ENCODE results near the gene AP3S1.

DNA sequence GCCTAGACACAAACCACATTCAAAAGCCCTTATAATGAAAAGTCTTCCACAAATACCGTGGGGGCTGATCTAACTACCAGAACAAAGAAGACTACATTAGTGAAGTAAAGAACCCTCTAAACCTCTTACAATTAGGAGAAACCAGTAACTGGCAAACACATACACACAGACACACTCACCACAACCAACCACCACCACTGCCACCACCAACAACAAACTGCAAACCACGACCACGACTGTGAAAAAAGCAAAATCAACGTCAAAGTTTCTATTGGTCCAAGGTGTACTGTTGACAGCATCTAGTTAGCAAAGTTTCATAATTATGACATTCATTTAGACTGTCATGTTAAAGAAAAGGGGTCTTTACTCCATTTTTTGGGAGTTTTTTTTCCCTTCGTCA, 28.0 kb upstream of the AP3S1 start:
- TF ChIP-seq FOXM1 (IDR thresholded peaks at IDR 0.05; ENCODE audit: borderline replicate concordance) (no peak), BHLHE40 (IDR thresholded peaks at IDR 0.05; ENCODE audit: borderline replicate concordance) (no peak), SP1 (IDR thresholded peaks at IDR 0.05) (no peak), FOXA1 (IDR thresholded peaks at IDR 0.05) (no peak), FOXK2 (IDR thresholded peaks at IDR 0.05) (no peak), HDGF (IDR thresholded peaks at IDR 0.05; ENCODE audit: borderline replicate concordance) (no peak), ZNF384 (IDR thresholded peaks at IDR 0.05) (no peak), SUZ12 (IDR thresholded peaks at IDR 0.05) (no peak), TARDBP (IDR thresholded peaks at IDR 0.05) (no peak), NFRKB (IDR thresholded peaks at IDR 0.05) (no peak), CTBP1 (IDR thresholded peaks at IDR 0.05; ENCODE audit: borderline replicate concordance) (no peak)
